K562 (cell line): ENCODE results near the gene TMEM179. TPM values are rescaled to one million over a fixed set of nuclear protein-coding genes. Genes with fewer than 3 reads are reported as not detected.

Experiments
- ATAC-seq: fragments of 200-7000 bp; cut with Tn5 transposase; 3 replicates; pipeline ENCODE4 v1.9.1; 2020; ENCODE audit warnings: moderate library complexity
- BruUV-seq: library from RNA; stranded (reverse); fragments of 400-500 nt; replicated peaks from 2 replicates; lab custom pipeline; 2021; lab: Mats Ljungman, UMichigan
- CTCF ChIA-PET: fragments of 300-600 bp; formaldehyde crosslinking; extraction: SDS; loops from one replicate; lab custom pipeline; 2021; ENCODE audit warnings: low intra/inter-chr PET ratio; lab: Yijun Ruan, JAX
- POLR2A ChIA-PET: fragments of 300-600, 350-650 bp; sonication (Branson Sonifier 250); formaldehyde crosslinking; extraction: SDS; loops from one replicate; lab custom pipeline; 2021; ENCODE audit warnings: antibody characterized with exemption, inconsistent platforms; lab: Yijun Ruan, JAX
- DNase-seq, 4 experiments: peaks; one replicate each; pipeline versions ENCODE4 v3.0.0 to v3.0.0-alpha.2; 2011 to 2018; ENCODE audit warnings: low spot score in 3 of 4, mixed read lengths in 3 of 4; ENCODE audit errors: extremely low read depth in 1 of 4
- FAIRE-seq: peaks from 2 replicates; lab custom pipeline; 2011; peaks lifted over from hg19 to GRCh38; lab: Jason Lieb, UNC
- H2AFZ ChIP-seq: 2 replicates; pipeline ENCODE4 v1.6.0; 2011; ENCODE audit warnings: low read depth, low read length, control low read depth, inconsistent platforms
- H3K27ac ChIP-seq: fragments of 200-600 bp; 3 replicates; pipeline ENCODE4 v1.8.0; 2011; ENCODE audit warnings: low read depth, mild to moderate bottlenecking, control low read depth, inconsistent platforms, low read length, moderate library complexity, mixed read lengths; ENCODE audit errors: extremely low read depth
- H3K27me3 ChIP-seq, 2 experiments: fragments of 300-600 bp in 1 of 2; 2 replicates in 1 of 2; 3 replicates in 1 of 2; pipeline versions ENCODE4 v1.6.0 to v1.8.0; 2011; ENCODE audit warnings: inconsistent platforms in 2 of 2, low read length in 2 of 2, mild to moderate bottlenecking in 1 of 2, mixed read lengths in 1 of 2, moderate library complexity in 1 of 2; ENCODE audit not compliant: control insufficient read depth in 2 of 2, insufficient read depth in 2 of 2
- H3K36me3 ChIP-seq: fragments of 300-600 bp; 3 replicates; pipeline ENCODE4 v1.8.0; 2011; ENCODE audit warnings: mild to moderate bottlenecking, low read length, inconsistent platforms; ENCODE audit not compliant: control insufficient read depth, insufficient read depth
- H3K4me1 ChIP-seq, 2 experiments: fragments of 200-600 bp in 1 of 2; replicated peaks in 1 of 2; 2 replicates in 1 of 2; 3 replicates in 1 of 2; pipeline versions ENCODE4 v1.5.1 to v1.8.0; 2011; ENCODE audit warnings: inconsistent platforms in 2 of 2, low read length in 2 of 2, mild to moderate bottlenecking in 1 of 2, mixed read lengths in 1 of 2, moderate library complexity in 1 of 2; ENCODE audit not compliant: control insufficient read depth in 2 of 2, insufficient read depth in 2 of 2
- H3K4me2 ChIP-seq: 2 replicates; pipeline ENCODE4 v1.6.1; 2011; ENCODE audit warnings: low read length, control low read depth, inconsistent platforms, mixed read lengths; ENCODE audit not compliant: insufficient read depth
- H3K4me3 ChIP-seq: fragments of 200-600 bp; sonication (generic), shearing (Covaris generic); 2 replicates; pipeline ENCODE4 v1.5.1; 2016; ENCODE audit warnings: control low read depth, inconsistent platforms
- H3K79me2 ChIP-seq: fragments of 200-600 bp; 3 replicates; pipeline ENCODE4 v1.8.0; 2011; ENCODE audit warnings: low read length, inconsistent platforms; ENCODE audit not compliant: control insufficient read depth, insufficient read depth
- H3K9ac ChIP-seq, 2 experiments: 2 replicates each; pipeline versions ENCODE4 v1.6.0 to v1.6.1; 2011; ENCODE audit warnings: low read depth in 2 of 2, low read length in 2 of 2, control low read depth in 1 of 2, inconsistent platforms in 1 of 2, mild to moderate bottlenecking in 1 of 2, mixed read lengths in 1 of 2; ENCODE audit not compliant: insufficient read depth in 1 of 2
- H3K9me1 ChIP-seq: one replicate; pipeline ENCODE4 v1.6.0; 2011; ENCODE audit warnings: inconsistent platforms, mild to moderate bottlenecking, low read length, moderate library complexity; ENCODE audit not compliant: control insufficient read depth, insufficient read depth
- H3K9me3 ChIP-seq: replicated peaks from 2 replicates; pipeline ENCODE4 v1.5.1; 2011; ENCODE audit warnings: low read depth, low read length, inconsistent platforms; ENCODE audit not compliant: control insufficient read depth, insufficient read depth
- H4K20me1 ChIP-seq: replicated peaks from 2 replicates; pipeline ENCODE4 v1.6.1; 2011; ENCODE audit warnings: low read length, inconsistent platforms, mixed read lengths; ENCODE audit not compliant: control insufficient read depth, insufficient read depth
- DPF2 ChIP-seq: fragments of 450-650 bp; IDR thresholded peaks from 2 replicates; pipeline ENCODE4 v1.6.1; 2016
- HDAC1 ChIP-seq, 2 experiments: fragments of 450-650 bp; IDR thresholded peaks; 2 replicates each; pipeline ENCODE4 v1.6.1; 2016 to 2017; ENCODE audit warnings: inconsistent platforms in 1 of 2, mild to moderate bottlenecking in 1 of 2, moderate library complexity in 1 of 2
- PURB ChIP-seq: sonication (generic); formaldehyde crosslinking; IDR thresholded peaks from 2 replicates; pipeline ENCODE4 v1.9.0; 2021; ENCODE audit warnings: low read depth, mild to moderate bottlenecking, missing genetic modification reagents
- REST ChIP-seq, 2 experiments: fragments of 450-650 bp; formaldehyde crosslinking in 1 of 2; IDR thresholded peaks; 2 replicates each; pipeline versions ENCODE4 v1.4.0 to v1.6.1; 2014 to 2020; ENCODE audit warnings: mild to moderate bottlenecking in 2 of 2, borderline replicate concordance in 1 of 2, low read depth in 1 of 2
- RFX5 ChIP-seq: IDR thresholded peaks from 2 replicates; pipeline ENCODE4 v1.6.1; 2011; ENCODE audit warnings: low read depth, mild to moderate bottlenecking, improper control_type of control experiment, low read length
- SMC3 ChIP-seq: conservative IDR thresholded peaks from 2 replicates; pipeline ENCODE4 v1.6.1; 2011; ENCODE audit warnings: low read depth, low read length, improper control_type of control experiment; ENCODE audit not compliant: insufficient read depth
- ZBTB7A ChIP-seq: IDR thresholded peaks from 2 replicates; pipeline ENCODE4 v1.6.1; 2011; ENCODE audit warnings: low read depth, mild to moderate bottlenecking, low read length, moderate library complexity, borderline replicate concordance; ENCODE audit not compliant: control insufficient read depth
- WGBS: fragments of 100-300 bp; shearing (Covaris generic); methylation state at CpG from one replicate; pipeline ENCODE4 v1.1.6; 2016; ENCODE audit warnings: low coverage, mixed read lengths; ENCODE audit not compliant: insufficient coverage; ENCODE audit errors: missing lambda C conversion rate; 5-methylcytosine and 5-hydroxymethylcytosine counted together
- in situ Hi-C: fragments of 300-500 bp; cut with MboI; formaldehyde crosslinking; loops from 4 replicates; pipeline ENCODE4 v1.15.0; 2018; ENCODE audit warnings: inconsistent platforms, mixed read lengths
- intact Hi-C: fragments of 100-400 bp; cut with micrococcal nuclease; formaldehyde crosslinking; loops from 2 replicates; pipeline ENCODE4 v1.14.2; 2022
- polyA plus RNA-seq, 8 experiments: library from polyadenylated mRNA; depleted of rRNA in 4 of 8; stranded (reverse) in 5 of 8; unstranded in 3 of 8; fragments of >200 nt; fragmentation: Nextera tagmentation in 2 of 8; fragmentation: Illumina TruSeq in 1 of 8; extraction: Ambion mirVana in 2 of 8; extraction: Trizol in 1 of 8; gene quantifications; 2 replicates each; pipeline versions ENCODE4 v1.2.1 to v1.2.3, GENCODE V29; 2011 to 2014; ENCODE audit warnings: inconsistent platforms in 1 of 8, missing spikeins in 1 of 8
- total RNA-seq, 7 experiments: library from RNA; depleted of rRNA in 6 of 7; stranded (reverse); fragments of >200 nt in 6 of 7; fragmentation: Illumina TruSeq in 2 of 7; extraction: Trizol in 2 of 7; gene quantifications; 2 replicates each; pipeline versions ENCODE4 v1.2.1 to v1.2.3, GENCODE V29; 2011 to 2021; ENCODE audit warnings: low replicate concordance in 1 of 7

TMEM179 gene
- total and polyA plus RNA-seq, 9 of the 15 experiments (the other 6 are each of a cell fraction or from before 2014, with no cell fraction given) = not detected

GRCh38 chr14:104578321-104578720, 26.3 kb downstream of the TMEM179 start:
- H3K27ac ChIP-seq = no peak overlapping the region
- FAIRE-seq (no peak), ATAC-seq (no peak), DNase-seq (no peak)
- no peak overlapping the region for H3K9ac ChIP-seq
- H3K27me3 ChIP-seq = peaks cover 0 to 9% of the 10 kb centered on the region in 2 experiments; a peak in 1 of 5 replicates
- no peak overlapping the region for H3K4me3 ChIP-seq
- in situ Hi-C loops = no loop called here
- H2AFZ ChIP-seq = no peak overlapping the region
- WGBS = 18% methylated on average over 6 of the region's 11 CpGs
- POLR2A ChIA-PET = interaction anchor here (2.0 kb wide), 1 partner anchor 10 kb away, joined by 7 read pairs; no protein-coding TSS in a partner anchor
- intact Hi-C loops = no loop called here
- CTCF ChIA-PET = no interaction called here
- no peaks in the 10 kb centered on the region for H3K79me2 ChIP-seq
- no peak for TF ChIP-seq HDAC1 (IDR thresholded peaks at IDR 0.05)
- TF ChIP-seq SMC3 = no peak
- TF ChIP-seq RFX5 = no peak
- no peak for TF ChIP-seq PURB (CRISPR knock-in tag)
- no peak overlapping the region for H3K4me2 ChIP-seq
- no peaks in the 10 kb centered on the region for H3K9me3 ChIP-seq
- no peaks in the 10 kb centered on the region for H3K9me1 ChIP-seq
- no peaks in the 10 kb centered on the region for H3K36me3 ChIP-seq
- H4K20me1 ChIP-seq = no peaks in the 10 kb centered on the region
- no TSS peak for BruUV-seq
- peaks cover 25 to 92% of the 10 kb centered on the region in 2 experiments for H3K4me1 ChIP-seq

GRCh38 chr14:104577847-104578301, 26.7 kb downstream of the TMEM179 start:
- H3K4me1 ChIP-seq = peaks cover 20 to 88% of the 10 kb centered on the region in 2 experiments
- in situ Hi-C loops (no loop called here), intact Hi-C loops (no loop called here)
- no peaks in the 10 kb centered on the region for H3K9me3 ChIP-seq
- ChIA-PET CTCF (no interaction called here), POLR2A (interaction anchor here (2.0 kb wide), 1 partner anchor 9 kb away, joined by 7 read pairs; no protein-coding TSS in a partner anchor)
- H3K27ac ChIP-seq = no peak overlapping the region
- H3K4me3 ChIP-seq = no peak overlapping the region
- ATAC-seq = peak; percentile 70
- H3K9ac ChIP-seq = no peak overlapping the region
- peaks cover 0 to 9% of the 10 kb centered on the region in 2 experiments; a peak in 1 of 5 replicates for H3K27me3 ChIP-seq
- no peak for FAIRE-seq
- no peaks in the 10 kb centered on the region for H3K9me1 ChIP-seq
- no peak overlapping the region for H3K4me2 ChIP-seq
- no peaks in the 10 kb centered on the region; the same call in 1 of the 2 replicates for H4K20me1 ChIP-seq
- 2% methylated on average over 14 of the region's 19 CpGs for WGBS
- BruUV-seq = no TSS peak
- DNase-seq = peak; percentile 22 to 62 (median 38)
- H3K79me2 ChIP-seq = no peaks in the 10 kb centered on the region
- H3K36me3 ChIP-seq = no peaks in the 10 kb centered on the region
- H2AFZ ChIP-seq = no peak overlapping the region
- TF ChIP-seq REST (IDR thresholded peaks at IDR 0.05; ENCODE audit: borderline replicate concordance) = 0 out of 2 replicates have a peak, but pooled peaks have one; percentile 16
- no peak for TF ChIP-seq REST (CRISPR knock-in tag; IDR thresholded peaks at IDR 0.05; ENCODE audit: low read depth)
- peak; percentile 62 for TF ChIP-seq DPF2
- 0 out of 2 replicates have a peak, but pooled peaks have one; percentile 20 for TF ChIP-seq ZBTB7A
